HG03571 (cell line): ENCODE results near the gene EIF4B.

Source experiments
- ATAC-seq: cut with Tn5 transposase; IDR thresholded peaks from one replicate; pipeline ENCODE4 v1.9.1; 2021; ENCODE audit not compliant: unreplicated experiment

The EIF4B gene

DNA sequence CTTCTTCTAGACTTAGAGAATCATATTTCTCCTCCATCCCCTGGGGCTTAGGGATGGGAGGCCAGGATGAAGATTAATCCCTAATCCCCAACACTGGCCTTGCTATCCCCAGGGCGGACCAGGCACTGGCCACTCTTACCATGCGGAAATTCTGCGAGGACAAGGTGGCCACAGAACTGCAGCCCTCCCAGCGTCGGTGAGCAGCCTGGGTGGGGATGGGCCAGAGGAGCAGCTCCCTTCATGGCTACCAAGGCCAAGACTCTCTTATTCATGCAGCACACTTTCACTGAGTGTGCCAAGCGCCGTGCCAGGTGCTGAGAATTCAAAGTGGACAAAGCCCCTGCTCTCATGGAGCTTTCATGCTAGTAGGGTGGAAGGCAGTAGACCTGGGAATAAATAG is 50.6 kb downstream of the EIF4B start:
- no peak for ATAC-seq

GRCh38 chr12:53057816-53058500 is 51.7 kb downstream of the EIF4B start:
- ATAC-seq = no peak

DNA sequence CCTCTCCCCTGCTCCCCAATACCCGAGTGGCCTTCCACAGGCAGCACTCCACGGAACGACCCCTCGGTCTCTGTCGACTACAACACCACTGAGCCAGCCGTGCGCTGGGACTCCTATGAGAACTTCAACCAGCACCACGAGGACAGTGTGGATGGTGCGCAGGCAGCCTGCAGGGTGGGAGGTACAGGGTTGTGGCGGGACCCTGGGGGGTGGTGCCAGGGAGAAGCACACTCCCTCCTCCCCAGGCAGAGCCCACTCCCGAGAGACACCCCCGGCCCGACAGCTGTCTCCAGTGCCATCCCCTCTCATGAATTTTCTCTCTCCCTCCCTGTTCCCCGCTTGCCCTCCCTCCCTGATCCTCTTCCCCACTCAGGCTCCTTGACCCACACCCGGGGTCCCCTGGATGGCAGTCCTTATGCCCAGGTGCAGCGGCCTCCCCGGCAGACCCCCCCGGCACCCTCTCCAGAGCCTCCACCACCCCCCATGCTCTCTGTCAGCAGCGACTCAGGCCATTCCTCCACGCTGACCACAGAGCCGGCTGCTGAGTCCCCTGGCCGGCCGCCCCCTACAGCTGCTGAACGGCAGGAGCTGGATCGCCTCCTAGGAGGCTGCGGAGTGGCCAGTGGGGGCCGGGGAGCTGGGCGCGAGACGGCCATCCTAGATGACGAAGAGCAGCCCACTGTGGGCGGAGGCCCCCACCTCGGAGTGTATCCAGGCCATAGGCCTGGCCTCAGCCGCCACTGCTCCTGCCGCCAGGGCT is 52.6 kb downstream of the EIF4B start:
- no peak for ATAC-seq

GRCh38 chr12:53059434-53060063 is 53.3 kb downstream of the EIF4B start:
- no peak for ATAC-seq

GRCh38 chr12:53060064-53060720 is 53.9 kb downstream of the EIF4B start:
- no peak for ATAC-seq

DNA sequence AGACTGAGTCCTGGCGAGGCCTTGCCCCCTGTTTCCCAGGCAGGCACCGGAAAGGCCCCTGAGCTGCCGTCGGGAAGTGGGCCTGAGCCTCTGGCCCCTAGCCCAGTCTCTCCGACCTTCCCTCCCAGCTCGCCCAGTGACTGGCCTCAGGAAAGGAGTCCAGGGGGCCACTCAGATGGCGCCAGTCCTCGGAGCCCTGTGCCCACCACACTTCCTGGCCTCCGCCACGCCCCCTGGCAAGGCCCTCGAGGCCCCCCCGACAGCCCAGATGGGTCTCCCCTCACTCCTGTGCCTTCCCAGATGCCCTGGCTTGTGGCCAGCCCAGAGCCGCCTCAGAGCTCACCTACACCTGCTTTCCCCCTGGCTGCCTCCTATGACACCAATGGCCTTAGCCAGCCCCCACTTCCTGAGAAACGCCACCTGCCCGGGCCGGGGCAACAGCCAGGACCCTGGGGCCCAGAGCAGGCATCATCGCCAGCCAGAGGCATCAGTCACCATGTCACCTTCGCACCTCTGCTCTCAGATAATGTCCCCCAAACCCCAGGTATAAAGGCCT is 54.5 kb downstream of the EIF4B start:
- ATAC-seq = no peak

DNA sequence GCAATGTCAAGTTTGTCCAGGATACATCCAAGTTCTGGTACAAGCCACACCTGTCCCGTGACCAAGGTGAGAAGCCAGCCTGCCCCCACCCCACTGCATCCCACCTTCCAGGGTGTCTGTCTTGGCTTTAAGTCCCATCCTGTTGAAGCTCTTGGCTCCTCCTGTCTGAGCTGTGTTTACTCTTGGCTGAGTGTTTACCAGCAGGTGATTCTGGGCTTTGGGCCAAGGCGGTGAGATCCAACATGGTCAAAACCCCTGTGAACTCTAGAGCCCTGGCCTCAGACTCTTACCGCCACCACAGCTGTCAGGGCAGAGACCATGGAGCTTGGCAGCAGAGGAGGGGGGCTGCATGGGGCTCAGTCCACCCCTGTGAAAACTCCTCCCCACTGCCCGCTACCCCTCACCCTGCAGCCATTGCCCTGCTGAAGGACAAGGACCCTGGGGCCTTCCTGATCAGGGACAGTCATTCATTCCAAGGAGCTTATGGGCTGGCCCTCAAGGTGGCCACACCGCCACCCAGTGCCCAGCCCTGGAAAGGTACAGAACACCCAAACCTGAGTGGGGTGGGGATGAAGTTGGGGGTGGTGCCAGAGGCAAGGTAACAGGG is 55.3 kb downstream of the EIF4B start:
- no peak for ATAC-seq

GRCh38 chr12:53062011-53062961 is 56.0 kb downstream of the EIF4B start:
- ATAC-seq = no peak

GRCh38 chr12:53062977-53063707 is 56.9 kb downstream of the EIF4B start:
- no peak for ATAC-seq

DNA sequence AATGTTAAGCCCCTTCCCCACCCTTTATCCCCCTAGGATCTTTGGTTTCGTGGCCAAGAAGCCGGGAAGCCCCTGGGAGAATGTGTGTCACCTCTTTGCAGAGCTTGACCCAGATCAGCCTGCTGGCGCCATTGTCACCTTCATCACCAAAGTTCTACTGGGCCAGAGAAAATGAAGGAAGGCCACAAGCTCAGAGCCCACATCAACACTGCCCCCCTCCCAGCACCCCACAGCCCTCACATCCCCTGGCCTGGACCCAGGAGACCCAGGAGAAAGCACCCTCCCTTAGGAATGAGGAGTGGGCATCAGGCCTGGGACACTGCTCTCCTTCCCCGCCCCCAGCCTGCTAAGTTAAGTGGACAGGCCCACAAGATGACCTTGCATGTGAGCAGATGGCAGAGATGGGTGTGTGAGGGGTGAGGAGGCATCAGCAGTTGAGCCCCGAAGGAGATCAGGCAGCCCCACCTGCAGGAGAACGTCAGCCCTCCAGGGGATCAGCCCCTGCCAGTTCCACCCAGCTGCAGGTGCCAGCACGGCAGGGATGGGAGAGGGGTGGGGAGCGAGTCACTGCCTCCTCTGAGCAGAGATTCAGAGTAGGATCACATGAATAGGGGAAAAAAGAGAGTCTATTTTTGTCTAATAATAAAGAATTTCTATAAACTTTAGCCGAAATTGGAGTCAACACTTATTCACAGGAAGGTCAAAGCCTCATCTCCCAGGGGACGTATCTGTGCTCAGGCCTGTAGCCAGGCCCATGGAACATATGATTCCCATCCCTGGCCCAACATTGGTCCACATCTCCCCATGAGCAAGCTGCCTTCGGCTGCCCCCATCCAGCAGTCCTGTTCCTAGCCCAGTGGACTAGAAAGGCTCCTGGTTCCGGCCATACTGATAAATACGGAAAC is 57.7 kb downstream of the EIF4B start:
- ATAC-seq = no peak

GRCh38 chr12:53064613-53065436 is 58.6 kb downstream of the EIF4B start:
- no peak for ATAC-seq

- no peak for ATAC-seq
Observed at GRCh38 chr12:53065470-53065869, 59.2 kb downstream of the EIF4B start.

DNA sequence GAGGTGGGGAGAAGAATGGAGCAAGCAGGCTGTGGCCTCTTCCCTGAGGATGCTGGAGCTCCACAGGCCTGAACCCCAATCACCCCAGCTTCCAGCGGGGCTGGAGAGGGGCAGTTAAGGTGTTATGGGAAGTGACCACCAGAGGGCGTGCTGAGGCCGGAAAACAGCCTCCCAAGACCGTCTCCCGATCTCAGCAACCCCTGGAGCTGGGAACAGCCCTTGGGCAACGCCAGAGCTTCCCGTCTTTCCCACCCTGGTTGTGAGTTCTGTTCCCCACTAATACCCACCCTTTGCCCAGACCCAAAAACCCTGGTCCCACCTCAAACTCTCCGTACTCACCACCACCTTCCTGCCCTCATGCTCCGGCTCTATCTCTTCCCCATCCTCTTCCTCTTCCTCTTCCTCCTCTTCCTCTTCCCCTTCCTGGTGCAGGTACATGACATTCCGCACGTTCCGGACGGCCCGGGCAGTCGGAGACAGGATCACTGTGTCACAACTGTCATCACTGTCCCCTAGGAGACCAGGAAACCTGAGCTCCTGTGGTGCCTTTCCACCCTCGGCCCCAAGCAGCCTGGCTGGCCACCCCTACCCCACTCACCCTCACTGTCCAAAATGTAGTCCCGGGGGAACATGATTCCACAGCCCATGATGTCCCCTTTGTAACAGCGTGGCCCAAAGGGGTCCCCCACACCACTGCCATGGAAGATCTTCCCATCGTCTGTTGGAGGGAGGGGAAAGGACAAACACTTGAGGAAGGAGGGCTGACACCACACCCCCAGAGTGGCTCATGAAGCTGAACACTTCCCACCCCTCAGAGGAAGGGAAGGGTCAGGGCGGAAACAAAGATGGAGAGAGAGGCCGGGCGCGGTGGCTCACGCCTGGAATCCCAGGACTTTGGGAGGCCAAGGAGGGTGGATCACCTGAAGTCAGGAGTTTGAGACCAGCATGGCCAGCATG is 60.0 kb downstream of the EIF4B start:
- ATAC-seq = no peak

- no peak for ATAC-seq
Observed at GRCh38 chr12:53067074-53067992, 61.1 kb downstream of the EIF4B start.
